GM23338 (cell line): ENCODE measurements around the gene TUBB1. TPM values are rescaled to one million over a fixed set of nuclear protein-coding genes. Genes with fewer than 3 reads are reported as not detected.

Experiments
- ATAC-seq: fragments of 200-7000 bp; cut with Tn5 transposase; 3 replicates; pipeline ENCODE4 v1.9.1; 2020
- DNase-seq: peaks from one replicate; pipeline ENCODE4 v3.0.0-alpha.2; 2015; ENCODE audit warnings: low spot score
- H2AFZ ChIP-seq: fragments of 200-600 bp; sonication (generic); 2 replicates; pipeline ENCODE4 v1.8.0; 2016; ENCODE audit warnings: antibody characterized with exemption, mild to moderate bottlenecking, moderate library complexity
- H3F3A ChIP-seq: fragments of 200-600 bp; sonication (generic); replicated peaks from 2 replicates; pipeline ENCODE4 v1.8.0; 2017; ENCODE audit warnings: antibody characterized with exemption, mixed run types, low read depth
- H3K27ac ChIP-seq: fragments of 200-600 bp; sonication (generic); 2 replicates; pipeline ENCODE4 v1.6.1; 2016; ENCODE audit warnings: low read depth
- H3K27me3 ChIP-seq: fragments of 200-600 bp; sonication (generic); 2 replicates; pipeline ENCODE4 v1.8.0; 2016; ENCODE audit warnings: mild to moderate bottlenecking, mixed run types, moderate library complexity; ENCODE audit not compliant: insufficient read depth
- H3K36me3 ChIP-seq: fragments of 200-600 bp; sonication (generic); 2 replicates; pipeline ENCODE4 v1.8.0; 2016; ENCODE audit warnings: mild to moderate bottlenecking; ENCODE audit not compliant: insufficient read depth
- H3K4me1 ChIP-seq: fragments of 200-600 bp; sonication (generic); 2 replicates; pipeline ENCODE4 v1.8.0; 2016; ENCODE audit warnings: mild to moderate bottlenecking, moderate library complexity; ENCODE audit not compliant: insufficient read depth
- H3K4me2 ChIP-seq: fragments of 200-600 bp; sonication (generic); 2 replicates; pipeline ENCODE4 v1.7.1; 2017; ENCODE audit warnings: mixed run types
- H3K4me3 ChIP-seq: fragments of 200-600 bp; sonication (generic); 2 replicates; pipeline ENCODE4 v1.6.1; 2016; ENCODE audit warnings: mixed run types
- H3K79me2 ChIP-seq: fragments of 200-600 bp; sonication (generic); replicated peaks from 2 replicates; pipeline ENCODE4 v1.8.0; 2017; ENCODE audit warnings: mild to moderate bottlenecking; ENCODE audit not compliant: insufficient read depth
- H3K9me2 ChIP-seq: fragments of 200-600 bp; sonication (generic); 2 replicates; pipeline ENCODE4 v1.8.0; 2017; ENCODE audit not compliant: insufficient read depth
- H4K20me1 ChIP-seq: fragments of 200-600 bp; sonication (generic); replicated peaks from 2 replicates; pipeline ENCODE4 v1.8.0; 2017; ENCODE audit warnings: mild to moderate bottlenecking; ENCODE audit not compliant: insufficient read depth
- H3K27ac Mint-ChIP-seq: 2 replicates; pipeline ENCODE4 v1.8.0; 2020; ENCODE audit warnings: inconsistent platforms, mild to moderate bottlenecking, moderate library complexity, mixed read lengths
- H3K27me3 Mint-ChIP-seq: 3 replicates; pipeline ENCODE4 v1.8.0; 2022; ENCODE audit warnings: low read depth, mild to moderate bottlenecking, moderate library complexity, mixed read lengths, inconsistent platforms; ENCODE audit not compliant: insufficient read depth, poor library complexity
- H3K36me3 Mint-ChIP-seq: 3 replicates; pipeline ENCODE4 v1.8.0; 2021; ENCODE audit warnings: low read depth, mild to moderate bottlenecking, inconsistent platforms, moderate library complexity, mixed read lengths
- H3K4me1 Mint-ChIP-seq: 3 replicates; pipeline ENCODE4 v1.8.0; 2020; ENCODE audit warnings: mild to moderate bottlenecking, inconsistent platforms, mixed read lengths
- H3K4me3 Mint-ChIP-seq: 3 replicates; pipeline ENCODE4 v1.8.0; 2021; ENCODE audit warnings: moderate library complexity, mild to moderate bottlenecking, inconsistent platforms, mixed read lengths
- H3K9me3 Mint-ChIP-seq: 3 replicates; pipeline ENCODE4 v1.8.0; 2020; ENCODE audit warnings: moderate library complexity, mild to moderate bottlenecking, inconsistent platforms, mixed read lengths
- CREB1 ChIP-seq: fragments of 250-450 bp; sonication (Bioruptor Pico); IDR thresholded peaks from 2 replicates; pipeline ENCODE4 v1.5.0; 2020; ENCODE audit warnings: low read depth, mild to moderate bottlenecking, moderate library complexity
- JUNB ChIP-seq: IDR thresholded peaks from one replicate; pipeline ENCODE4 v1.6.1; 2016; ENCODE audit warnings: antibody characterized with exemption; ENCODE audit not compliant: unreplicated experiment
- POLR2AphosphoS5 ChIP-seq: IDR thresholded peaks from 2 replicates; pipeline ENCODE4 v1.6.1; 2016; ENCODE audit warnings: antibody characterized with exemption, low read depth
- REST ChIP-seq: IDR thresholded peaks from one replicate; pipeline ENCODE4 v1.6.1; 2018; ENCODE audit warnings: antibody characterized with exemption; ENCODE audit not compliant: unreplicated experiment
- ZNF114 ChIP-seq: fragments of 250-450 bp; sonication (Bioruptor Pico); IDR thresholded peaks from 2 replicates; pipeline ENCODE4 v1.5.0; 2020; ENCODE audit warnings: mild to moderate bottlenecking, moderate library complexity
- ZNF331 ChIP-seq: fragments of 250-450 bp; sonication (Bioruptor Pico); IDR thresholded peaks from 2 replicates; pipeline ENCODE4 v1.5.0; 2020; ENCODE audit warnings: low read depth, mild to moderate bottlenecking, moderate library complexity
- ZNF462 ChIP-seq: fragments of 250-450 bp; sonication (Bioruptor Pico); IDR thresholded peaks from 2 replicates; pipeline ENCODE4 v1.5.0; 2020; ENCODE audit warnings: mild to moderate bottlenecking, moderate library complexity
- long read RNA-seq: library from polyadenylated mRNA; unstranded; transcript quantifications from one replicate; pipeline ENCODE4 v2.0.0, GENCODE V29; 2020; ENCODE audit not compliant: unreplicated experiment
- polyA plus RNA-seq: library from polyadenylated mRNA; unstranded; fragments of >200 nt; fragmentation: Nextera tagmentation; extraction: Ambion mirVana; gene quantifications from 2 replicates; pipeline ENCODE4 v1.2.1, GENCODE V29; 2016
- total RNA-seq: library from RNA; depleted of rRNA; stranded (reverse); fragments of >200 nt; shearing (Covaris generic); gene quantifications from 2 replicates; pipeline ENCODE4 v1.2.3, GENCODE V29; 2014; rRNA removed
- TF ChIP-seq, protein P1 (sequence below), 2 experiments: fragments of 200-600 bp in 1 of 2; sonication (generic) in 1 of 2; conservative IDR thresholded peaks; 2 replicates each; pipeline versions ENCODE4 v1.5.1 to v1.6.1; 2016 to 2017; ENCODE audit warnings: antibody characterized with exemption in 2 of 2, low read depth in 2 of 2, mild to moderate bottlenecking in 2 of 2, moderate library complexity in 1 of 2
- TF ChIP-seq, protein P2 (sequence below): IDR thresholded peaks from 2 replicates; pipeline ENCODE4 v1.6.1; 2016; ENCODE audit warnings: antibody characterized with exemption

Gene TUBB1
- not detected in 2 replicates for total RNA-seq
- not detected in 2 replicates for polyA plus RNA-seq
- long read RNA-seq: 0 reads

GRCh38 chr20:59019217-59019616 lies at the start of gene TUBB1:
TSS of gene TUBB1 (plus strand) at chr20:59019429. CDS start at chr20:59019523, 94 bp downstream.
- H3K27me3 Mint-ChIP-seq: peaks cover 10% of the 10 kb centered on the region
- no peaks in the 10 kb centered on the region for H3F3A ChIP-seq
- no peak within 1 kb of the TSS for H3K27ac ChIP-seq
- no peak within 1 kb of the TSS for H3K27ac Mint-ChIP-seq
- H3K4me3 ChIP-seq: no peak within 1 kb of the TSS
- no peak within 1 kb of the TSS for H3K4me2 ChIP-seq
- no peaks in the 10 kb centered on the region for H4K20me1 ChIP-seq
- peaks cover 8% of the 10 kb centered on the region; the same call in 2 of the 3 replicates for H3K4me1 Mint-ChIP-seq
- no peaks in the 10 kb centered on the region for H3K27me3 ChIP-seq
- H3K36me3 Mint-ChIP-seq: peaks cover 20% of the 10 kb centered on the region
- H3K36me3 ChIP-seq: peaks cover 2% of the 10 kb centered on the region; the same call in 1 of the 2 replicates
- H3K79me2 ChIP-seq: no peaks in the 10 kb centered on the region
- DNase-seq (no peak), ATAC-seq (no peak)
- no peaks in the 10 kb centered on the region for H3K4me1 ChIP-seq
- no peak within 1 kb of the TSS for H2AFZ ChIP-seq
- no peak within 1 kb of the TSS for H3K4me3 Mint-ChIP-seq
- TF ChIP-seq REST (no peak), ZNF462 (CRISPR knock-in tag) (no peak), POLR2AphosphoS5 (no peak), JUNB (no peak), ZNF331 (no peak), CREB1 (CRISPR knock-in tag) (no peak), ZNF114 (CRISPR knock-in tag) (no peak)
- TF ChIP-seq, protein P1, sequence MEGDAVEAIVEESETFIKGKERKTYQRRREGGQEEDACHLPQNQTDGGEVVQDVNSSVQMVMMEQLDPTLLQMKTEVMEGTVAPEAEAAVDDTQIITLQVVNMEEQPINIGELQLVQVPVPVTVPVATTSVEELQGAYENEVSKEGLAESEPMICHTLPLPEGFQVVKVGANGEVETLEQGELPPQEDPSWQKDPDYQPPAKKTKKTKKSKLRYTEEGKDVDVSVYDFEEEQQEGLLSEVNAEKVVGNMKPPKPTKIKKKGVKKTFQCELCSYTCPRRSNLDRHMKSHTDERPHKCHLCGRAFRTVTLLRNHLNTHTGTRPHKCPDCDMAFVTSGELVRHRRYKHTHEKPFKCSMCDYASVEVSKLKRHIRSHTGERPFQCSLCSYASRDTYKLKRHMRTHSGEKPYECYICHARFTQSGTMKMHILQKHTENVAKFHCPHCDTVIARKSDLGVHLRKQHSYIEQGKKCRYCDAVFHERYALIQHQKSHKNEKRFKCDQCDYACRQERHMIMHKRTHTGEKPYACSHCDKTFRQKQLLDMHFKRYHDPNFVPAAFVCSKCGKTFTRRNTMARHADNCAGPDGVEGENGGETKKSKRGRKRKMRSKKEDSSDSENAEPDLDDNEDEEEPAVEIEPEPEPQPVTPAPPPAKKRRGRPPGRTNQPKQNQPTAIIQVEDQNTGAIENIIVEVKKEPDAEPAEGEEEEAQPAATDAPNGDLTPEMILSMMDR (conservative IDR thresholded peaks at IDR 0.05; ENCODE audit: low read depth in 2 of 2): no peak
- TF ChIP-seq, protein P2, sequence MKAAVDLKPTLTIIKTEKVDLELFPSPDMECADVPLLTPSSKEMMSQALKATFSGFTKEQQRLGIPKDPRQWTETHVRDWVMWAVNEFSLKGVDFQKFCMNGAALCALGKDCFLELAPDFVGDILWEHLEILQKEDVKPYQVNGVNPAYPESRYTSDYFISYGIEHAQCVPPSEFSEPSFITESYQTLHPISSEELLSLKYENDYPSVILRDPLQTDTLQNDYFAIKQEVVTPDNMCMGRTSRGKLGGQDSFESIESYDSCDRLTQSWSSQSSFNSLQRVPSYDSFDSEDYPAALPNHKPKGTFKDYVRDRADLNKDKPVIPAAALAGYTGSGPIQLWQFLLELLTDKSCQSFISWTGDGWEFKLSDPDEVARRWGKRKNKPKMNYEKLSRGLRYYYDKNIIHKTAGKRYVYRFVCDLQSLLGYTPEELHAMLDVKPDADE: no peak
- H3K9me2 ChIP-seq: no peaks in the 10 kb centered on the region
- H3K9me3 Mint-ChIP-seq: no peaks in the 10 kb centered on the region
